ENCODE measurements around the gene PREX1.

Gene PREX1

GRCh38 chr20:48702455-48702913, 125.3 kb downstream of the PREX1 start:
- no peaks in the 10 kb centered on the region for H3K27me3 Mint-ChIP-seq
- no peak overlapping the region for H3K4me3 Mint-ChIP-seq
- H3K36me3 Mint-ChIP-seq (ENCODE audit: low read depth) = peaks cover 46% of the 10 kb centered on the region
- DNase-seq (no peak), ATAC-seq (no peak)
- H3K4me1 Mint-ChIP-seq = peaks cover 40% of the 10 kb centered on the region
- H3K27ac Mint-ChIP-seq = no peak overlapping the region
- H3K9me3 Mint-ChIP-seq = no peaks in the 10 kb centered on the region

- DNase-seq (no peak), ATAC-seq (no peak)
- H3K4me1 Mint-ChIP-seq = peaks cover 32% of the 10 kb centered on the region
- H3K27me3 Mint-ChIP-seq = no peaks in the 10 kb centered on the region
- H3K4me3 Mint-ChIP-seq = no peak overlapping the region
- H3K36me3 Mint-ChIP-seq (ENCODE audit: low read depth) = peaks cover 43% of the 10 kb centered on the region
- H3K9me3 Mint-ChIP-seq = no peaks in the 10 kb centered on the region
- no peak overlapping the region for H3K27ac Mint-ChIP-seq
These were observed 126.1 kb downstream of the PREX1 start for GRCh38 chr20:48701702-48702101.

GRCh38 chr20:48698507-48699267, 129.1 kb downstream of the PREX1 start:
- peak overlapping the region; percentile 61 for H3K27ac Mint-ChIP-seq
- H3K36me3 Mint-ChIP-seq (ENCODE audit: low read depth) = peaks cover 51% of the 10 kb centered on the region
- no peak overlapping the region for H3K4me3 Mint-ChIP-seq
- peaks cover 22% of the 10 kb centered on the region for H3K4me1 Mint-ChIP-seq
- no peak for DNase-seq
- H3K9me3 Mint-ChIP-seq = no peaks in the 10 kb centered on the region
- no peaks in the 10 kb centered on the region for H3K27me3 Mint-ChIP-seq
- ATAC-seq = no peak

GRCh38 chr20:48697845-48698491, 129.8 kb downstream of the PREX1 start:
- Mint-ChIP-seq H3K4me3 (no peak overlapping the region), H3K27me3 (no peaks in the 10 kb centered on the region), H3K27ac (peak overlapping the region; percentile 61), H3K9me3 (no peaks in the 10 kb centered on the region), H3K4me1 (peaks cover 22% of the 10 kb centered on the region), H3K36me3 (ENCODE audit: low read depth) (peaks cover 50% of the 10 kb centered on the region)
- DNase-seq = no peak
- peak; percentile 50 for ATAC-seq

GRCh38 chr20:48696671-48697070, 131.1 kb downstream of the PREX1 start:
- Mint-ChIP-seq H3K4me3 (no peak overlapping the region), H3K4me1 (peaks cover 20% of the 10 kb centered on the region), H3K27ac (no peak overlapping the region), H3K36me3 (ENCODE audit: low read depth) (peaks cover 52% of the 10 kb centered on the region), H3K9me3 (no peaks in the 10 kb centered on the region), H3K27me3 (no peaks in the 10 kb centered on the region)
- ATAC-seq (no peak), DNase-seq (no peak)

- ATAC-seq = no peak
- Mint-ChIP-seq H3K4me3 (no peak overlapping the region), H3K27ac (no peak overlapping the region), H3K27me3 (no peaks in the 10 kb centered on the region), H3K36me3 (ENCODE audit: low read depth) (peaks cover 51% of the 10 kb centered on the region), H3K9me3 (no peaks in the 10 kb centered on the region), H3K4me1 (peaks cover 23% of the 10 kb centered on the region)
- no peak for DNase-seq
These were observed 132.1 kb downstream of the PREX1 start for GRCh38 chr20:48695738-48696137.

- Mint-ChIP-seq H3K4me3 (no peak overlapping the region), H3K9me3 (no peaks in the 10 kb centered on the region), H3K36me3 (ENCODE audit: low read depth) (peaks cover 47% of the 10 kb centered on the region), H3K27ac (peak overlapping the region; percentile 18), H3K4me1 (peaks cover 23% of the 10 kb centered on the region), H3K27me3 (no peaks in the 10 kb centered on the region)
- ATAC-seq (no peak), DNase-seq (no peak)
These were observed 132.5 kb downstream of the PREX1 start for GRCh38 chr20:48695255-48695654.

GRCh38 chr20:48694381-48694865, 133.4 kb downstream of the PREX1 start:
- H3K9me3 Mint-ChIP-seq = no peaks in the 10 kb centered on the region
- H3K27me3 Mint-ChIP-seq = no peaks in the 10 kb centered on the region
- ATAC-seq (no peak), DNase-seq (no peak)
- H3K27ac Mint-ChIP-seq = no peak overlapping the region
- peaks cover 22% of the 10 kb centered on the region for H3K4me1 Mint-ChIP-seq
- peaks cover 44% of the 10 kb centered on the region for H3K36me3 Mint-ChIP-seq (ENCODE audit: low read depth)
- H3K4me3 Mint-ChIP-seq = no peak overlapping the region

- no peak overlapping the region for H3K27ac Mint-ChIP-seq
- H3K4me3 Mint-ChIP-seq = no peak overlapping the region
- ATAC-seq = no peak
- peaks cover 12% of the 10 kb centered on the region for H3K4me1 Mint-ChIP-seq
- H3K36me3 Mint-ChIP-seq (ENCODE audit: low read depth) = peaks cover 39% of the 10 kb centered on the region
- DNase-seq = no peak
- H3K9me3 Mint-ChIP-seq = no peaks in the 10 kb centered on the region
- H3K27me3 Mint-ChIP-seq = no peaks in the 10 kb centered on the region
These were observed 136.3 kb downstream of the PREX1 start for GRCh38 chr20:48691523-48691922.

- H3K36me3 Mint-ChIP-seq (ENCODE audit: low read depth) = peaks cover 33% of the 10 kb centered on the region
These were observed 136.9 kb downstream of the PREX1 start for GRCh38 chr20:48690888-48691287.

GRCh38 chr20:48689874-48690571, 137.8 kb downstream of the PREX1 start:
- no peak overlapping the region for H3K27ac Mint-ChIP-seq
- H3K4me1 Mint-ChIP-seq = peaks cover 12% of the 10 kb centered on the region
- H3K27me3 Mint-ChIP-seq = no peaks in the 10 kb centered on the region
- no peak for ATAC-seq
- DNase-seq = no peak
- H3K9me3 Mint-ChIP-seq = no peaks in the 10 kb centered on the region
- peaks cover 31% of the 10 kb centered on the region for H3K36me3 Mint-ChIP-seq (ENCODE audit: low read depth)
- no peak overlapping the region for H3K4me3 Mint-ChIP-seq

More at GRCh38 chr20:48690888-48691287, 136.9 kb downstream of the PREX1 start:
- DNase-seq (no peak), ATAC-seq (no peak)
- Mint-ChIP-seq H3K9me3 (no peaks in the 10 kb centered on the region), H3K4me1 (peaks cover 12% of the 10 kb centered on the region), H3K27me3 (no peaks in the 10 kb centered on the region), H3K27ac (no peak overlapping the region), H3K4me3 (no peak overlapping the region)

GRCh38 chr20:48689388-48689787, 138.4 kb downstream of the PREX1 start:
- Mint-ChIP-seq H3K9me3 (no peaks in the 10 kb centered on the region), H3K4me3 (peak overlapping the region; percentile 6), H3K4me1 (peaks cover 12% of the 10 kb centered on the region), H3K27me3 (no peaks in the 10 kb centered on the region), H3K36me3 (ENCODE audit: low read depth) (peaks cover 33% of the 10 kb centered on the region), H3K27ac (peak overlapping the region; percentile 54)
- ATAC-seq (no peak), DNase-seq (no peak)

GRCh38 chr20:48688579-48688978, 139.2 kb downstream of the PREX1 start:
- H3K4me3 Mint-ChIP-seq = no peak overlapping the region
- ATAC-seq = no peak
- no peaks in the 10 kb centered on the region for H3K9me3 Mint-ChIP-seq
- H3K27ac Mint-ChIP-seq = no peak overlapping the region
- DNase-seq = no peak
- peaks cover 12% of the 10 kb centered on the region for H3K4me1 Mint-ChIP-seq
- peaks cover 36% of the 10 kb centered on the region for H3K36me3 Mint-ChIP-seq (ENCODE audit: low read depth)
- no peaks in the 10 kb centered on the region for H3K27me3 Mint-ChIP-seq

GRCh38 chr20:48687117-48687800, 140.5 kb downstream of the PREX1 start:
- Mint-ChIP-seq H3K4me1 (peaks cover 12% of the 10 kb centered on the region), H3K4me3 (no peak overlapping the region), H3K9me3 (no peaks in the 10 kb centered on the region), H3K36me3 (ENCODE audit: low read depth) (peaks cover 30% of the 10 kb centered on the region), H3K27ac (peak overlapping the region; percentile 7), H3K27me3 (no peaks in the 10 kb centered on the region)
- ATAC-seq = no peak
- no peak for DNase-seq
